HUDEP-2 (cell line): Measurements from ENCODE around the gene STIM2.
A peak's percentile ranks its signal among the peaks of the same experiment; 100 is the strongest.

Experiments used
- DNase-seq, 76 experiments: peaks; one replicate each; lab custom pipeline; 2025; ENCODE audit not compliant: unreplicated experiment in 76 of 76; lab: John Stamatoyannopoulos, UW

Gene STIM2

DNA sequence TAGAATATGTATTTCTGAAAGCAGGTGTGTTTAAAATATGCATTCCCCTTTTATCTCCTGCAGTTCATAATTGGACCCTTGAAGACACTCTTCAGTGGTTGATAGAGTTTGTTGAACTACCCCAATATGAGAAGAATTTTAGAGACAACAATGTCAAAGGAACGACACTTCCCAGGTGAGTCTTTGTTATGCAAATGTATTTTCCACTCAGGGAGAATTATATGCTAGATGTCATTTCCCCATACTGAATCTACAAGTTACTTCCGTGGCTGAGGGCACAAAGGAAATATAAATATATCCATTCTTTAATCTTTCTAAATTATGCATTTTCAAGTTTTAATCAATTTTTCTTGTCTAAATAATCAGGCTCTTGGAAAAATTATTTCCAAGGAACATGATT lies 134.7 kb downstream of the STIM2 start:
- no peak for DNase-seq

DNA sequence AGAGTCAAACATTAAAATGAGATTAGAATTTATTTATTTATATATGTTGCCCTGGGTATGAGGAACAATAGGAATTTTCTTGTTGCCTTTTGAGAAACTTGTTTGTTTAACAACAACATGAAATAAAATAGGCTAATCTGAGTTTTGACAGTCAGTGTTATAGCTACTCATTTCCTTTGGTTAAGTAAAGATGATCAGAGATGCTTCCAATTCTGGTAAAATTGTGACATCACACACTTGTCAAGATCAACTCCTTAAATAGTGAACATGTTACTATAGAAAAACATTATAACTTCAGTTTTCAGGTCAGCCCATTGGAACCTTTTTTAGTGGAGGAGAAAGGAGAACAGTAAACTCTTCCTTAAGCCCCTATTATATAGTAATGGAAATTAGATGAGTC lies 136.1 kb downstream of the STIM2 start:
- no peak for DNase-seq

GRCh38 chr4:26999689-27000088 lies 139.0 kb downstream of the STIM2 start:
- DNase-seq: no peak

GRCh38 chr4:27000122-27000521 lies 139.5 kb downstream of the STIM2 start:
- DNase-seq: no peak

GRCh38 chr4:27000820-27001219 lies 140.2 kb downstream of the STIM2 start:
- DNase-seq: peak in 9 of 76 experiments; percentile 0 to 27 (median 7)

DNA sequence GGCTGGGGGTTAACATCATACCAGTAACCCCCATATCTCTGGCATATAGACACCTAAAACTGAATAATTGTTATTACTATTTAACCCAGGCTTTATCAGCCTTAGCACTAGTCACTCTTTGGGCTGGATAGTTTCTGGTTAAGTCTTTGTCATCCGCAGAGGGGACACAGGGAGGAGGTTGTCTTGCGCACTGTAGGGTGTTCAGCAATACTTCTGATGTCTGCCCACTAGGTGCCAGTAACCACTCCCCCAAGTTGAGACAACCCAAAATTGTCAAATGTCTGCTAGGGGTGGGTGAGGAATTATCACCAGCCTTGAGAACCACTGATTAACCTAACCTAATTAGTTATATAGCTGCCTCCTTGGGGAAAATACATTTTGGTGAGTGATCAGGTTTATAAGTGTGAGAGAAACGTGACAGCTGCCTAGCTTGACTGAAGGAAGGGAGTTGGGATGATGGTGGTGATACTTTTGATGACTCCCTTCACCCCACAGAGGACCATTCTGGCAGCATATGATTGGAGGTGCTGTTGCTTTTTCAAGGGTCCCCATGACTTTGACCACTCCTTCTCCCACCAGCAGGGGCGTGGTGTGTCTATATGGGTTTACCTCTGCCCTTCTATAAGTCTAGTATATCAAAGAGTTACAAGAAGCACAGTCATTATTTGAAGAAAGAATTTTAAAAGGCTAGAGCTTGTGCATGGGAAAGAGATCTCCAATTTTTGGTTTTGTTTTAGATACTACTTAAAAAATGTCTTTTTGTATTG lies 140.9 kb downstream of the STIM2 start:
- no peak for DNase-seq

- DNase-seq: no peak
Measured at GRCh38 chr4:27003642-27004113, 143.0 kb downstream of the STIM2 start.

DNA sequence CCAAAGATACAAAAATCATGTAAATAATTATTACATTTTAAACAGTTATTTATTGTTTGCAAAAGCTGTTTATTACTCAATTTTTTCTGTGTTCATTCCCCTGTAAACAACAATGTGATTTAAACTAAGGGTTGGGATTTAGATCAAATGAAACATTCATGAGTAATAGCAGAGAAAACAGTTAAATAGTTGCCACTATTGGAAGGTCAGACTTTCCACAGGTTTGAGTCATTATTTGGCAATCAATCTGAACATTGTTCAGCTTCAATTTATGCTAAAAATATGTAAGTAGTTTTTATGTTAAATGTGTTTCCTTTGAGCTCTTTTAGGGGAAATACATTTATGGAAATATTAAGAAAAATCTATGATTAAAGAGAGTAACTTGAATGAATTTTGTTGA lies 144.9 kb downstream of the STIM2 start:
- no peak for DNase-seq

- no peak for DNase-seq
Measured at GRCh38 chr4:27005905-27006590, 145.4 kb downstream of the STIM2 start.

DNA sequence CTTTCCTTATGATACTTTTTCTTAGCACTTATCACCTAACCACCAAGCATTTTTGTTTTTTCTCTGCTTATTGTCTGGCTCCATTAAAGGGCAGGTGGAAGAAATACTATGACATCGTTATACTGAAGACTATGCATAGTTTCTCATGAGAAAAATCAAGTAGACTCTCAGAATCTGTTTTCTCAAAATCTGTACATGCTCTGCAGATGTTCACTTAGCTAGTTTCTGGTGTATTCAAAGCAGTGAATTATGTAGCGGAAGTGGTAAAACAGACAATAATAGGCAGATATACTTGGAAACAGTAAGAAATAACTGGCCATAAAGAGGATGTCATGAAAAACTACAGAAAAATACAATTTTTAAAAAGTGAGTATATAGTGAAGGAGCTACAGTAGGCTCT lies 146.0 kb downstream of the STIM2 start:
- no peak for DNase-seq

DNA sequence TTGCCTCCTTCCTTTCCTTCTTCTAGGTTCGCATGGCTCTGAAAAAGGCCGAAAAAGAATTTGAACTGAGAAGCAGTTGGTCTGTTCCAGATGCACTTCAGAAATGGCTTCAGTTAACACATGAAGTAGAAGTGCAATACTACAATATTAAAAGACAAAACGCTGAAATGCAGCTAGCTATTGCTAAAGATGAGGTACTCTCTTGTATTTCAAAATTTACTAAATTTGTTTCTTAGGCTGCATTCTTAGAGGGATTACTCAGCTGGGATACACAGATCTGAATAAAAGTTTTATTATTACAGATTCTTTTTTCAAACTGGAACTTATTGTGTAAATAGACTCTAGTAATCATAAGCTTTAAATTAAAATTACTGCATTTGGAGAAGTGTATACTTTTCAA lies 146.9 kb downstream of the STIM2 start:
- DNase-seq: no peak

DNA sequence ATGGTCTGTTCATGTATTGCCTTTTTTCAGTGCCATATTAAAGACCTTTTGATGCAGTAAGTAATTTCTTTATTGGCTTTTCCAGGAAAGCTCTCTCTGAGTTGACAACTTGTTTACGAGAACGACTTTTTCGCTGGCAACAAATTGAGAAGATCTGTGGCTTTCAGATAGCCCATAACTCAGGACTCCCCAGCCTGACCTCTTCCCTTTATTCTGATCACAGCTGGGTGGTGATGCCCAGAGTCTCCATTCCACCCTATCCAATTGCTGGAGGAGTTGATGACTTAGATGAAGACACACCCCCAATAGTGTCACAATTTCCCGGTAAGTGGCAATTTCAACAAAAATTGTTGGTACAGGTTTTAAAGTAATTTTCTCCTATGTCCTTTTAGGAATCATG lies 148.0 kb downstream of the STIM2 start:
- DNase-seq: no peak

- DNase-seq: no peak
Measured at GRCh38 chr4:27009539-27009938, 148.9 kb downstream of the STIM2 start.

DNA sequence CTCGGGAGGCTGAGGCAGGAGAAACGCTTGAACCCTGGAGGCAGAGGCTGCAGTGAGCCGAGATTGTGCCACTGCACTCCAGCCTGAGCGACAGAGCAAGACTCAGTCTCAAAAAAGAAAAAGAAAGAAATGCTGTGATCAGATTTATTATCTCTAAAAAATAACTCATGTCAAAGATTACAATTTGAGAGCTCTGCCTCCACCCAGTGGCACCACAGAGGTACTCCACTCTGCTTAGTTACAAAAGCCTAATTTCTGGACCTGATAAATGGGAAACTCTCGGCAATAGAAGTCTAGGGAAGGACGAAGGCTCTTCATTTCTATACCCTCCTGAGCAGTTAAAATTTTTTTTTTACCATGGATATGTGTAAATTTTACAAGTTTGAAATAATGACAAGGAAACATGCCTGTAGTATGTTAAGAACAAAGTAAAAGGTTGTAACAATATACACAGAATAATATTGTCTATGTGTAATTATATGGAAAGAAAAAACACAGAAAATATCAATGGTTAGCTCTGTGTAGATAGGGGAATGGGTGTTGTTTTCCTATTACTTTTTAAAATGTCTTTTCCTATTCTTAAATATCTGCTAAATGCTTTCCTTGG lies 149.8 kb downstream of the STIM2 start:
- peak in 47 of 76 experiments; percentile 0 to 52 (median 20) for DNase-seq

DNA sequence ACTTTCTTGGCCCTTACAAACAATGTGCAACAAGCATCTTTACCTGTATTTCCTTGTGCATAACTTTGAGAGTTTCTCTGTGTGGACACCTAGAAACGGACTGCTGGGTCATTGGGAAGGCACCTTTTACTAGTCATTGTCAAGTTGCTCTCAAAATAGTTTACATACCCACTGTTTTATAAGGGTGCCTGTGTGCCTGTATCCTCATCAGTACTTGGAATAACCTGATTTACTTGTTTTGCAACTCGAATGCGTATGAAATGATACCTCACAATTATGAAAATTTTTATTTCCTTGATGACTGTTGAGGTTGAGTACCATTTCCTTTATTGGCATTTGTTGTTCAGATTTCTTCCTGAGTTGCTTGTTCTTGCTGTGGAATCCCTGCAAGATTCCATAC lies 150.8 kb downstream of the STIM2 start:
- DNase-seq: no peak

DNA sequence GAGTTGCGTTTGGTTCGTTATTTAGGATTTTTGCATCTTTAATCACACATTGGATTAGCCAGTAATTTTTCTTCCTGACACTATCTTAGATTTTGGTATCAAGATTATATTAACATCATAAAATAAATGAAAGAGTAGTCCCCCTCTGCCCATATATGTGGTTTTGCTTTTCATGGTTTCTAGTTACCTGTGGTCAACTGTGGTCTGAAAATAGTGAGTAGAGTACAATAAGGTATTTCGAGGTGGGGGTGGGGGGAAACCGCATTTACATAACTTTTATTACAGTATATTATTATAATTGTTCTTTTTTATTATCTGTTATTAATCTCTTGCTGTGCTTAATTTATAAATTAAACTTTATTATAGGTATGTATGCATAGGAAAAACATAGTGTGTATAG lies 152.4 kb downstream of the STIM2 start:
- no peak for DNase-seq

- DNase-seq: no peak
Measured at GRCh38 chr4:27016551-27016950, 155.9 kb downstream of the STIM2 start.

DNA sequence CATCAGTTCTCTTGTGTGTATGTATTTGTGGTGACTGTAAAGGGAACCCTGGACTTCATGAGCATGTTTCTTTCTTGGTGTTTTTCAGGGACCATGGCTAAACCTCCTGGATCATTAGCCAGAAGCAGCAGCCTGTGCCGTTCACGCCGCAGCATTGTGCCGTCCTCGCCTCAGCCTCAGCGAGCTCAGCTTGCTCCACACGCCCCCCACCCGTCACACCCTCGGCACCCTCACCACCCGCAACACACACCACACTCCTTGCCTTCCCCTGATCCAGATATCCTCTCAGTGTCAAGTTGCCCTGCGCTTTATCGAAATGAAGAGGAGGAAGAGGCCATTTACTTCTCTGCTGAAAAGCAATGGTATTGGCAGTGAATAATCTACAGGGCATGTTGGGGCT lies 157.0 kb downstream of the STIM2 start:
- no peak for DNase-seq

DNA sequence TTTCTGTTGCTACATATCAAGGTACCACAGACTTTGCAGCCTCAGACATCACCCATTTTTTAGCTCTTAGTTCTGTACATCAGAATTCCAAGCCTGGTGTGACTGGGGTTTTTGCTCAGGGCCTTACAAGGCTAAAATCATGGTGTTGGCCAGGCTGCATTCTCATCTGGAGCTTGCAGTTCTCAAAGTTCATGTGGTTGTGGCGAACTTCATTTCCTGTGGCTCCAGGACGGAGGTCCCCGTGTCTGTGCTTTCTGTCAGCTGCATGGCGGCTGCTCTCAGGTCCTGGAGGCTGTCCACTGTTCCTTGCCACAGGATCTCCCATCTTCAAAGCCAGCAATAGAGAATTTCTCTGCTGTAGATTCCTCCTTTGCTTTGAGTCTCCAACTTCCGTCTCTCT lies 157.4 kb downstream of the STIM2 start:
- no peak for DNase-seq

DNA sequence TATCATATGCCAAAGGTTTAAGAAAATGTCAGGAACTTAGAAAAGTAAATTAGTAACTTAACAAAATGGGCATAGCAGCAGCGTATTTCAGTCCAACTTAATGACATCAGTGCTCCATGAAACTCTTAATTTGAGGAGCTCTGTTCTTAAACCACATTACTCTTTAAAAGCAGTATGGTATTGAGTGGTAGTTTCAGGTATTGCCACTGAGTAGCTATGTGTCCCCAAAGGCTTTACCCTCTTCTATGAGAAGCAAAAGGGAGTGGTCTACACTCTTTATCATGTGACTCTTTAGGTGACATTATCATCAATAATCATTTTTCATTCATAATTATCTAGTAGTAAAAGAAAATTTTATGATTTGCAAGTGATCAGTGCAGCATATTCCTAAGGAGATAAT lies 158.3 kb downstream of the STIM2 start:
- no peak for DNase-seq

GRCh38 chr4:27019766-27020165 lies 159.1 kb downstream of the STIM2 start:
- no peak for DNase-seq

GRCh38 chr4:27020203-27020602 lies 159.6 kb downstream of the STIM2 start:
- no peak for DNase-seq
